Measurements from ENCODE around the gene GLRX3.

DNA sequence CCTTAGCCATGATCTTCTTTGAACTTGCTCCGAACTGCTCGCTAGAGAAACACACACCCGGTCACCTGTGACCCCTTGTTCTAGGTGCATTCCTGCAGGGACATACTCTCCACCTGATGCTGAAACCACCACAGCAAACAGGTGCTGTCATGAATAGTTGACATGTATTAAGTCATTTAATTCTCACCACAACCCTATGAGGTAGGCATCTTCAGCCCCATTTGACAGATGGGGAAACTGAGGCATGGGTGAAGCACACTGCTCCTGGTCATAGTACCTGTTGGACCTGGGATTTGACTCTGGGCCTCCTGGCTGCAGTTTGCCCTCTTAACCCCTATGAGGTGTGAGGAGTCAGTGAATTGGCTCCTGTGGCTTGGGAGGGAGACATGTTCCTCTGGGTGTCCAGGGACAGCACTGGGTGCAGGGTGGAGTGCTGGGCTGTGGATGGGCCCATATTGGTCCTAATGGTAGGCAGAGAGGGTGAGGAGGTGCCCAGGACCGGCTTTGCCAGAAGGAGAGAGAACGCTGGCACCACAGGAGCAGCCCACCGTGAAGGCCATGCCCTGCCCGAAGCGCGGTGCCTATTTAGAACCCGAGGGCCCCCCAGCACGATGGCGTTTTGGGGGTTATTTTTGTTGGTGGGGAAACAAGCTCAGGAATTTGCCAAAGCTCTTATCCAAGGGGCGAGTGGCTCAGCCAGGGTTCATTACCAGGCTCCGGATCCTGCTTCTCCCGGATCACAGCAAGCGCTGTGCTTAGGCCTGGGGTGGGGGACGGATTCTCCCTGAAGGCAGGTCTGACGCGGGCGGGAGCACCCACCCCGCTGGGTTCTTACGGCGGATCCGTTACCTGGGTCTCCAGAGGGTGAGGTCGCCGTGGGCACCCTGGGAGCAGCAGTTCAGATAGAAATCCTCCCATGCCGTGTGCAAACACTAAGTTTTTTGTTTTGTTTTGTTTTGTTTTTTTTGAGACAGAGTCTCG lies 52.3 kb downstream of the GLRX3 start:
- TF ChIP-seq, protein P1, sequence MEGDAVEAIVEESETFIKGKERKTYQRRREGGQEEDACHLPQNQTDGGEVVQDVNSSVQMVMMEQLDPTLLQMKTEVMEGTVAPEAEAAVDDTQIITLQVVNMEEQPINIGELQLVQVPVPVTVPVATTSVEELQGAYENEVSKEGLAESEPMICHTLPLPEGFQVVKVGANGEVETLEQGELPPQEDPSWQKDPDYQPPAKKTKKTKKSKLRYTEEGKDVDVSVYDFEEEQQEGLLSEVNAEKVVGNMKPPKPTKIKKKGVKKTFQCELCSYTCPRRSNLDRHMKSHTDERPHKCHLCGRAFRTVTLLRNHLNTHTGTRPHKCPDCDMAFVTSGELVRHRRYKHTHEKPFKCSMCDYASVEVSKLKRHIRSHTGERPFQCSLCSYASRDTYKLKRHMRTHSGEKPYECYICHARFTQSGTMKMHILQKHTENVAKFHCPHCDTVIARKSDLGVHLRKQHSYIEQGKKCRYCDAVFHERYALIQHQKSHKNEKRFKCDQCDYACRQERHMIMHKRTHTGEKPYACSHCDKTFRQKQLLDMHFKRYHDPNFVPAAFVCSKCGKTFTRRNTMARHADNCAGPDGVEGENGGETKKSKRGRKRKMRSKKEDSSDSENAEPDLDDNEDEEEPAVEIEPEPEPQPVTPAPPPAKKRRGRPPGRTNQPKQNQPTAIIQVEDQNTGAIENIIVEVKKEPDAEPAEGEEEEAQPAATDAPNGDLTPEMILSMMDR (IDR thresholded peaks at IDR 0.05; ENCODE audit: borderline replicate concordance, extremely low read depth, low read length, poor library complexity, severe bottlenecking) = no peak
- TF ChIP-seq EZH2 (IDR thresholded peaks at IDR 0.05; ENCODE audit: borderline replicate concordance, low read depth, low read length, severe bottlenecking) = no peak
